HG03025 (cell line): ENCODE data around the gene NKX2-1.
"Not testable (repeated sequence)": the region's sequence is repeated elsewhere in the genome, so short reads cannot be mapped to it uniquely, and the experiment has no call there.

Source experiments
- ATAC-seq: cut with Tn5 transposase; IDR thresholded peaks from one replicate; pipeline ENCODE4 v1.9.1; 2021; ENCODE audit warnings: mild to moderate bottlenecking, moderate library complexity; ENCODE audit not compliant: unreplicated experiment, low FRiP score

The NKX2-1 gene

GRCh38 chr14:36519431-36520321, at the start of gene NKX2-1:
NKX2-1 (minus strand) TSS chr14:36520232; CDS start chr14:36520129, 103 bp downstream.
- no peak for ATAC-seq

DNA sequence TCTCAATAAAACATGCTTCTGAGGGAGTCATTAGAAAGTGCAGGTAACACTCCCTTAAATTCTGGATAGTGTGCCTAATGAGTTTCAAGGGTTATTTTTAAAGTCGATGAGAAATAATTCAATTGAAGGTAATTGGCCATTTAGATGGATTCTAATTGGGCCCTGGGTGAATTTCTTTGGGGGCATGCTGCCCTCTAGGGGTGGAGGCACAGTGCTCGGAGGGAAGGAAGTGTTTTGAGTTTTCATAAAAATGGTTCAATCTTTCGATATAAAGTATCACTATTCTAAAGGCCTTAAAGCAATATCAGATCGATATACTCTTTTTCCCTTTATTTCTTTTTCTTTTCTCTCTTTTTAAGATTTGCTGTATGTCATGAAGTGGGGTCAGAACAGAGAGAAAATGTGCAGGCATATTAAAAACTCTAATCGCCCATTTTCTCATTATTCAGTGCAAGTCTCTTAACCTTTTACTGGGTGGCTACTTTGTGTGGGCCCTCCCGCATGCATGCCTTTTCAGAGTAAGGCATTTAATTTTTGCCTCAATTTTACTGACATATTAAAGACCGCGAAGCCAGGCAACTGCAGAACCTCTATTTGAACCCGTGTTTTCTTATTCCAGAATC, 36.9 kb upstream of the NKX2-1 start:
- no peak for ATAC-seq

DNA sequence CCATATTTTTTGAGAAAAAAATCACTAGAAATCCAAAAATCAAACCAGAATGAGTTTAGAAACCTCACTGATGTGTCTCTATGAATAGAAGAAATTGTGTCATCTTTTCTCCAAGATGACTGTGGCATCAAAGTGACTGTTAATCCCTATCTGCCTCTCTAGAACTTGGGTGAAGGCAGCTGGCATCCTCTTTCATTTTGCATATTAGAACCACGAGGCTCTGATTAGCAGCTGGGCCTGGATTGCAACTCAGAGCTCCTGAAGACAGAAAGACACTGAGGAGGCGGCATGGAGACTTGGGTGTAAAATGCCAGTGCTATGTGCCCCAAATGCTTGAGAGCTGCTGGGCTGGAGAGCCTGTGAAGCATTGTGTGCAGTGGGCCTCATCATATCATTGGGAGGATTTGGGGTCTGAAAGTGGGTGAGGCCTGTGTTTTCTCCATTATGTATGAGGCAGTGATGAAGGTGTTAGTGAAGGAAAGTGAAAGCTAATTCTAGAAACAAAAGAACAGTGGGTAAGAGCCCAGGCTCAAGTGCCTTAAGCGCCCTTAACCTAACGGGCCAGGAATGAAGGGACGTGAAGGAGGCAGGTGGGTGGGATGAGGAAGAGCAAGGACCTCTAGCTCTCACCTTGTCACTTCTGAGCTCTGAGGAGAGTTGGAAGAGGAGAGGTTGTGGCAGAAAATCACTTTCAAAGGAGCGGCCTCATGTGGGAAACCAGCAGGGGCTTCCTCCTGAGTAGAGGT, 36.1 kb upstream of the NKX2-1 start:
- ATAC-seq: no peak

DNA sequence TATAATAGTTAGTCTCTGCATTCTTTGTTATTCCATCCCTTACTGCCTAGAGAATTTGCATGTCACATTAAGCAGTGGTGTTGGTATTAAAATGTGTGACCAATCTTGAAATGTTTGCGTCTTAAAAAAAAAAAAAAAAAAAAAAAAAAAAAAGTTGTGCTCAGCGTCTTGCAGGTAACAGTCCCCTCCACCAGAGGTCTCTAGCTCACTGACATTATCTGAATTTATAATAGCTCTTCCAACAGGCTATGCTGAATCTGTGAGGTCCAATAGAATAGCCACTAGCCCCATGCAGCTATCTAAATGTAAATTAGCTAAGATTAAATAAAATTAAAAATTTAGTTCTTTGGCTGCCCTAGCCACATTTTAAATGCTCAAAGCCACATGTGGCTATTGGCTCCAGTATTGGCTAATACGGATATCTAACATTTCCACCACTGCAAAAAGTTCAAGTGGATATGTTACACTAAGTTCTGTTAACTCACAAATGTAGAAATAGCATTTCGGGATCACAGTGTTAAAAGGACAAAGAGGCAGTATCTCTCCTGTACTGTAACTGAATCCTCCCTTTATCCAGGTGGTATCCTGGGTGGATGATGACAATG, 33.7 kb upstream of the NKX2-1 start:
- no peak for ATAC-seq

GRCh38 chr14:36550899-36551298, 30.9 kb upstream of the NKX2-1 start:
- no peak for ATAC-seq

DNA sequence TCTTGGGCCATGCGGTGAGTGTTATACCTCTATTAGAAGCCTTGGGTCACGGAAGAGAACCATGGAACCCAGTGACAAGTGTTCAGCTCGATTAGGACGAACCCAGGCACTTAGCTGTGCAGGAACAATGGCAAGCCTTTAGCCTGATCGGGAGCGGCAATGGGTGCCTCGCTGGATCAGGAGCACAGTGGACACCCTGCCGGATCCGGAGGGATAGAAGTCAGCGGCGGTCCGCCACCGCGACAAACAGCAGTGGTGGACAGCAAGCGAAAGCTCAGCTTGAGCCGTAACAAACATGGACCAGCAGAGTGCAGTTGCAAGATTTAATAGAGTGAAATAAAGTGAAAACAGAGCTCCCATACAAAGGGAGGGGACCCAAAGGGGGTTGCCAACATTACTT, 24.2 kb upstream of the NKX2-1 start:
- ATAC-seq: not testable (repeated sequence)

DNA sequence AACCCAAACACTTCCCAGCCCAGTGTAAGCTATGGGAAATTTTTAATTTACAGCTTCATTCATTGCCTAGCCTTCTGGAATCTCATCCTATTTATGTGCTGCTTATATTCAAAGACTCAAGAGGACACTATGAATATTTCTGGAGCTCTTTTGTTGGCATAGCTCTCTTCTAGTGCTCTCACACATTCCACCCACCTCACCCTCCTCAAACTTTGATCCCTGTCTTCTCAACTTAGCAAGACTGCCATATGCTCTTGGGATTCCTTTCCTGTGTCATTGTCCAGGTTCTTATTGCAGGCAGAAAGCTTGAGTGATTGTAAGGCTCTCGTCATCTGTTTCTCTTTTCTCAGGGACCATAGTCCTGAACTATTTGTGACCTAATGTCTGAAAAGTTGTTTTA, 18.0 kb upstream of the NKX2-1 start:
- ATAC-seq: no peak

GRCh38 chr14:36529062-36529461, 9.0 kb upstream of the NKX2-1 start:
- ATAC-seq: no peak

GRCh38 chr14:36525746-36526099, 5.7 kb upstream of the NKX2-1 start:
- no peak for ATAC-seq

DNA sequence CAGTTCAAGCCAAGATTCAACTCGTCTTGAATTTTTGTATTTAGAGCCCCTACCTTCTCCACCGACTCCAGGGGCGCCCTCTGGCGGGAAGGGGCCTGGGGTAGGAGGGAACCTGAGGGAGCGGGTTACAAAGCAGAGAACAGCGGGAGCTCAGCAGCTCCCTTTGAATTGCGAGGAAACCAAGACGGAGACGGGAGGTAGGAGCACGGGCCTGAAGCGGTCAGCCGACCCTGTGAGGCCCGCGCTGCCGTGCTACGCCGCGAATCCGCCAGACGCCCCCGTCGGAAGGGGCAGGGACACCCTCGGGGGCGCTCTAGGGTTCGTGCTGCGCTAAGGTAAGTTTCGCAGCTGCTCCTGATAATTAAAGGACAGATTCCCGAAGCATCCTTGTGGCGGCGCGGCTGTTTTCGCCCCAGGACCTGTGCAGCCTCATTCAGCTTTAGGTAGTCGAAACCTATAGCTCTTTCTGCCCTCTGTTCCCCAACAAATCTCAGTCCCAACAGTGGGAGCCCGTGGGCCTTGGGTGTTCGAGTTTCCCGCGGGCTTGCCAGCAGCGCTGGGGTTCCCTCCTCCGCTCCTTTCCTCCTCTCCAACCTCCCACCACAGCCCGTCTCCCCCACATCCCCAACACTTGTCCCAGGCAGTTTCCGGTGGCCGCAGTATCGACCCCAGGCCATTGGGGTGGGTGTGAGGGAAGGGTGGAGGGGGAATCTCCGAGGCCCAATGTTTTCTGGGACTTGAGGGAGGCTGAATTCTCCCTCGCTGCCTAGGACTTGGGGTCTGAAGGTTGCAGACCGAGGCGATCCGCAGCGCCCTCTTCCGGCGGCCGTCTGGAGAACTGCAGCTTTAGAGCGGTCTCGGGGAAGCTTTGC, 5.1 kb upstream of the NKX2-1 start:
- no peak for ATAC-seq

- ATAC-seq: no peak
These were observed 4.3 kb upstream of the NKX2-1 start for GRCh38 chr14:36524220-36524837.

DNA sequence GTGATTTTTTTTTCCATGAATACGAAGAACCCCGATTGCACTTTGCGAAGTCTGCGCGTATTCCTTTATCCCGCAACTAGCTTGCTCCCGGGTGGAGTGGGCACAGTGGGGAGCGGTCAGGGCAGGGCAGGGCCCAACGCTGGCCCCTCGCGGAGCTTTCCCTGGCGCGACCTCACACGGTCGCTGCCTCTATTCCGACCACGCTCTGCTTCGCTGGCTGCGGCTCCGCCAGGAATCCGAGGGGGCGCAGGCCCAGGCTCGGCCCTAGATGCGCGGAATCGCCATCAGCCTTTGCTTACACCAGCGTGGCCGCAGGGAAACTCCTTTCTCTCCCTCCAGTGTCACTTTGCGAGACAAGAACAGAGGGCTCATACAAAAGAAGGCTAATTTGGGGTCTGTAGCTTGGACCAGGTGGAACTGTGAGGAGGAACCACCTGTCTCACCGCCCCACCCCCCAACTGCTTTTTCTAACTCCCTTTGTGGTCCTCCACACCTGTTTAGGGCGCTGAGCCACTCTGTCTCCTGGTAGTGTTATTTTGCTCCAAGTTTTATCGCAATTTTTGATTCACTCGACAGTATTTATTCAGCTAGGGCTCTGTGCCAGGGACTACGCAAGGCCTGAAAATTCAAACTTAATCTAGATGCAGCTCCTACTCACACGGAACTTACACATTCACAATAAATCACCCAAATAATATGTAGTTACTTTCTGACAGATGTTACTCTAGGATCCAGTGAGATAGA, 3.1 kb upstream of the NKX2-1 start:
- ATAC-seq: no peak

GRCh38 chr14:36522347-36522971, 2.4 kb upstream of the NKX2-1 start:
- ATAC-seq: no peak

DNA sequence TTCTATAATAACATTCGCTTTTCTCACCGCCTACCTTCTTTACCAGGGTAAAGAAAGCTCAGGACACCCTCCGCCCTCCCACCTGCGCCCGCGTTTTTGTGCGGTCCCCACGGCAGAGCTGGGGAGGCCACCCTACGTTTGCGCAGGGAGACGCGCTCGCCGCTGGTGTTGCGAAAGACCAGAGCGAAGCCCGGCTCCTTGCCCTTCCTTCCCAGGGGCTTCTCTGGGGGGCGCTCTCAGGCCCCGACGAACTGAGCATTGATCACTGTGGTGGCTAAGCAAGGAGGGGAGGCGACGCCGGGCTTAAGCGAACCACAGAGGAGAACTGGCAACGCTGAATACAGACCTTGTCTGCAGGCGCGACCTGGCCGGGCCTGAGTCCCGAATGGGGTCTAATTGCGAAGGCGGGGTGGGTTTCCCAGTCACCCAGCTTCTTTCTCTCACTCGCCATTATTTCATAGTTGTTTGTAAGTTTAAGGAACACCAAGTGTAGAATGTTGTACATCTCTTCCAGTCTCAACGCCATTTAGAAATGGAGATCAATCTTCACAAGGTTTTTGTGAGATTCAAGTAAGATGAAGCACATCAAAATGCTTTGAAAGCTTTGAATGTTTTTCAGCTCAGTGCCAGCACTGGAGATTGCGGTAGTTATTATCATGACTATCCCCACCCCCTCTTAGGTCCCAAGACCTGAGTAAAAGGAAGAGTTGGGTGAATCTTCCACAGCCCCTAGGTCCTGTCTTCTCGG, 1.7 kb upstream of the NKX2-1 start:
- ATAC-seq: no peak

DNA sequence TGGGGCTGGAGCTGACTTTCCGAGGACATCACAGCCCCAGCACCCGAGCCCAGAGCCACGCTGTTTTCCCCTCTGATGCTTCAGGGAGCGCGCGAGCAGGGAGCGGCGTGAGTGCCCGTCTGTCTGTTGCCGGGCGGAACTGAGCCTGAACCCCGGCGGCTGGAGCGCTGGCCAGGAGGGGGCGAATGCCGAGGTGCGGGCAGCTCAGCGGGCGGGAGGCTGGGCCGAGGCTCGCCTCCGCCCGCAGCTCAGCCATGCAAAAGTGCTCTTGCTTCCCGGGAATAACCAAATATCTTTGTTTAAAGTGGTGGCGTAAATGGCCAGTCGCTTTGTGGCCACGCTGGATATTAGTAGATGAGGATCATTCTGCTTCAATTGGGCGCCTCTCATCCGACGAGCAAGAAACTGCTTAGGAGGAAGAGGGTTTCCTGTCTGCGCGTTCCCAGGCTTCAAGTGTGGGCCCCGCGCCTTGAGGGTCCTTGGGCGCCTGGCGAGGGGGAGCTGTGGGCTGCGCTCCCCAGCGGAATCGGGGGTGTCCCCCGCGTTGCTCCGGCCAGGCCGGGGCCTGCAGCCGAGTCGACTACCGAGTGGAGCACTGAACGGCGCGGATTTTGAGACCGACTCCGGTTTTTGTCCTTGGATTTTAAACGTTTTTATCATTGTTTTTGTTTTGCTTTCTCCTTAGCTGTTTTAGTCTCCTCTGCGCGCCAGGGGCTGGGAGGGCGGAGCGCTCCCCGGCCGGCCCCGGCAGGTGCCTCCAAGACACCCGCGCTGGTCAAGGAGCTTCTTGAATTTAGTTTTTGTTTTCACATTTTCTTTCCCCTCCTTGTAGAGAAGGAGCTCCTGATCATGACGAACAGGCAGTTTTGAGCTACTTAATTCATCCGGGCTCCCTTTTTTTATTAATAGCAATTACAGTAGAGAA, 831 bp upstream of the NKX2-1 start:
- no peak for ATAC-seq

DNA sequence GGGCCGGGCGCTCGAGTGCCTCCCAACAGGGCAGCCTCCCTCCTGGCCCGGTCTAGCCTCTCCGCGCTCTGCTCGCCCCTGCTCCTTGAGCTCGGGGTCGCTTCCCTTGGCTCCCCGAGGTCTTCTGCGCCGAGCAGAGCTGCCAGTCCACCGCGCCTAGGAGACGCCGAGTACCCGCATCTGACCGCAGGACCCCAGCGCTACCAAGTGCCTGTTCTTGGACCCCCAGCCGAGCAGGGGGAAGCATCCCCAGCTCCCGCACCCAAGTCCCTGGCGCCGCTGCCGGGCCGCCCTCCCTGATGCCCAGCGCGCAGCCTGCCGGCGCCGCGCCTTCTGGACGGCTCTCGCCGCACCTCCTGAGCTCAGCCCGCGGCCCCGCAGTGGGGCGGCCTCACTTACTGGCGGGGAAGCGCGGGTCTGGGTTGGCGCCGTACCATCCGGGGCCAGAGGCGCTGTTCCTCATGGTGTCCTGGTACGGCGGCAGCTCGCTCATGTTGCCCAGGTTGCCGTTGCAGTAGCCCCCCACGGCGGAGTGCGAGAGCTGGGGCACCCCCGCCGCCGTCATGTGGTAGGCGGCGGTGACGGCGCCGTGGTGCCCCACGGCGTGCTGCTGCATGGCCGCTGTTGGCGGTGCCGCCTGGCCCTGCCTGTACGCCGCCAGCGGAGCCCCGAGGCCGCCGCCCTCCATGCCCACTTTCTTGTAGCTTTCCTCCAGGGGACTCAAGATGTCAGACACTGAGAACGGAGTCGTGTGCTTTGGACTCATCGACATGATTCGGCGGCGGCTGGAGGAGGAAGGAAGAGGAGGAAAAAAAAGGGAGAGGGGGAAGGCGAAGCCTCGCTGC, 1.2 kb downstream of the NKX2-1 start:
- no peak for ATAC-seq
